GM12878 (cell line): ENCODE data around the gene AP1M1. TPM values are rescaled to one million over a fixed set of nuclear protein-coding genes. Genes with fewer than 3 reads are reported as not detected.
A peak's percentile ranks its signal among the peaks of the same experiment; 100 is the strongest.

ENCODE experiments used
- ATAC-seq: fragments of 200-7000 bp; cut with Tn5 transposase; 3 replicates; pipeline ENCODE4 v1.9.1; 2020; ENCODE audit warnings: mild to moderate bottlenecking, moderate library complexity
- BruUV-seq: library from RNA; stranded (reverse); fragments of 400-500 nt; replicated peaks from 2 replicates; lab custom pipeline; 2021; lab: Mats Ljungman, UMichigan
- CTCF ChIA-PET: fragments of 300-600 bp; sonication (Branson Sonifier 250); formaldehyde crosslinking; extraction: SDS; loops from one replicate; lab custom pipeline; 2021; ENCODE audit warnings: inconsistent platforms; lab: Yijun Ruan, JAX
- POLR2A ChIA-PET: fragments of 350-600 bp; formaldehyde crosslinking; extraction: SDS; loops from one replicate; lab custom pipeline; 2021; ENCODE audit warnings: inconsistent platforms; lab: Charles Lee
- RAD21 ChIA-PET: fragments of 300-600 bp; sonication (Branson Sonifier 250); formaldehyde crosslinking; loops from one replicate; lab custom pipeline; 2023; ENCODE audit warnings: antibody characterized with exemption; ENCODE audit not compliant: unreplicated experiment; lab: Charles Lee
- SMC1A ChIA-PET: fragments of 300-600 bp; sonication (Branson Sonifier 250); formaldehyde crosslinking; loops from one replicate; lab custom pipeline; 2023; ENCODE audit not compliant: unreplicated experiment, uncharacterized antibody; lab: Charles Lee
- DNase-seq: peaks from one replicate; pipeline ENCODE4 v3.0.0-alpha.2; 2011; ENCODE audit warnings: low read depth, low spot score
- FAIRE-seq: peaks from 3 replicates; lab custom pipeline; 2011; peaks lifted over from hg19 to GRCh38; lab: Jason Lieb, UNC
- H2AFZ ChIP-seq: 2 replicates; pipeline ENCODE4 v1.6.0; 2011; ENCODE audit warnings: low read depth, low read length, control low read depth; ENCODE audit not compliant: control insufficient read depth
- H3K27ac ChIP-seq: 2 replicates; pipeline ENCODE4 v1.5.1; 2011; ENCODE audit warnings: control low read depth; ENCODE audit not compliant: control insufficient read depth, insufficient read depth
- H3K27me3 ChIP-seq, 2 experiments: replicated peaks in 1 of 2; 2 replicates each; pipeline versions ENCODE4 v1.6.0 to v1.6.1; 2011; ENCODE audit warnings: low read length in 1 of 2; ENCODE audit not compliant: control insufficient read depth in 2 of 2, insufficient read depth in 2 of 2
- H3K36me3 ChIP-seq, 2 experiments: 2 replicates each; pipeline ENCODE4 v1.5.1; 2011; ENCODE audit warnings: low read length in 1 of 2; ENCODE audit not compliant: control insufficient read depth in 2 of 2, insufficient read depth in 2 of 2
- H3K4me1 ChIP-seq: 2 replicates; pipeline ENCODE4 v1.6.1; 2011; ENCODE audit warnings: mild to moderate bottlenecking, low read length, moderate library complexity, mixed read lengths; ENCODE audit not compliant: control insufficient read depth, insufficient read depth
- H3K4me2 ChIP-seq: 2 replicates; pipeline ENCODE4 v1.6.0; 2011; ENCODE audit warnings: control low read depth; ENCODE audit not compliant: control insufficient read depth, insufficient read depth
- H3K4me3 ChIP-seq: fragments of 200-600 bp; sonication (generic); 2 replicates; pipeline ENCODE4 v1.5.1; 2016
- H3K79me2 ChIP-seq: 2 replicates; pipeline ENCODE4 v1.6.0; 2011; ENCODE audit warnings: low read length; ENCODE audit not compliant: control insufficient read depth, insufficient read depth
- H3K9ac ChIP-seq: 2 replicates; pipeline ENCODE4 v1.8.0; 2011; ENCODE audit warnings: low read length, control low read depth, mixed read lengths; ENCODE audit not compliant: control insufficient read depth, insufficient read depth
- H3K9me3 ChIP-seq: replicated peaks from 3 replicates; pipeline ENCODE4 v1.5.1; 2011; ENCODE audit warnings: mild to moderate bottlenecking, low read length; ENCODE audit not compliant: control insufficient read depth, insufficient read depth
- H4K20me1 ChIP-seq: 2 replicates; pipeline ENCODE4 v1.6.0; 2011; ENCODE audit not compliant: control insufficient read depth, insufficient read depth
- CHD1 ChIP-seq: IDR thresholded peaks from 2 replicates; pipeline ENCODE4 v1.6.1; 2012; ENCODE audit warnings: low read depth, low read length, improper control_type of control experiment
- CUX1 ChIP-seq: IDR thresholded peaks from 2 replicates; pipeline ENCODE4 v1.6.1; 2012; ENCODE audit warnings: improper control_type of control experiment, low read depth, low read length; ENCODE audit not compliant: insufficient replicate concordance
- JUND ChIP-seq: IDR thresholded peaks from 2 replicates; pipeline ENCODE4 v1.6.1; 2012; ENCODE audit warnings: low read depth, mild to moderate bottlenecking, low read length, improper control_type of control experiment, moderate library complexity
- KLF5 ChIP-seq: fragments of 450-650 bp; IDR thresholded peaks from 2 replicates; pipeline ENCODE4 v1.6.1; 2014; ENCODE audit warnings: mild to moderate bottlenecking; ENCODE audit not compliant: partially characterized antibody
- MAX ChIP-seq: IDR thresholded peaks from 2 replicates; pipeline ENCODE4 v1.6.1; 2012; ENCODE audit warnings: low read depth, low read length, improper control_type of control experiment
- NR2C1 ChIP-seq: fragments of 450-650 bp; IDR thresholded peaks from 2 replicates; pipeline ENCODE4 v1.6.1; 2017; ENCODE audit warnings: antibody characterized with exemption, mild to moderate bottlenecking, moderate library complexity
- POLR2A ChIP-seq: IDR thresholded peaks from 2 replicates; pipeline ENCODE4 v1.6.1; 2011; ENCODE audit warnings: low read depth, mild to moderate bottlenecking, low read length
- POLR2AphosphoS2 ChIP-seq: IDR thresholded peaks from 2 replicates; pipeline ENCODE4 v1.6.1; 2011; ENCODE audit warnings: low read depth, mild to moderate bottlenecking, low read length, improper control_type of control experiment, moderate library complexity
- POLR2AphosphoS5 ChIP-seq: IDR thresholded peaks from 2 replicates; pipeline ENCODE4 v1.6.1; 2011; ENCODE audit warnings: mild to moderate bottlenecking, low read length, inconsistent platforms
- RAD21 ChIP-seq: IDR thresholded peaks from 2 replicates; pipeline ENCODE4 v1.6.1; 2011; ENCODE audit warnings: mild to moderate bottlenecking, low read depth, low read length, moderate library complexity; ENCODE audit not compliant: insufficient read depth
- RELA ChIP-seq: fragments of 450-650 bp; IDR thresholded peaks from 2 replicates; pipeline ENCODE4 v1.8.0; 2014; ENCODE audit warnings: borderline replicate concordance; ENCODE audit not compliant: partially characterized antibody
- SREBF2 ChIP-seq: IDR thresholded peaks from 2 replicates; pipeline ENCODE4 v1.6.1; 2012; ENCODE audit warnings: mild to moderate bottlenecking, low read length
- WGBS: methylation state at CpG from one replicate; pipeline ENCODE4 v1.1.6; 2016; ENCODE audit warnings: low lambda C conversion rate; ENCODE audit not compliant: insufficient replicate concordance, insufficient coverage; ENCODE audit errors: missing lambda C conversion rate; 5-methylcytosine and 5-hydroxymethylcytosine counted together
- in situ Hi-C: fragments of 300-500 bp; cut with MboI; formaldehyde crosslinking; loops from 9 replicates; pipeline ENCODE4 v1.14.3; 2018; ENCODE audit warnings: mixed read lengths
- intact Hi-C: fragments of 100-400 bp; cut with micrococcal nuclease; formaldehyde crosslinking; loops from one replicate; pipeline ENCODE4 v1.14.2; 2022; ENCODE audit not compliant: unreplicated experiment
- polyA plus RNA-seq, 11 experiments: library from polyadenylated mRNA; depleted of rRNA in 4 of 11; unstranded in 6 of 11; stranded (reverse) in 5 of 11; fragments of >200 nt; fragmentation: Nextera tagmentation in 4 of 11; fragmentation: Illumina TruSeq in 1 of 11; extraction: Ambion mirVana in 4 of 11; extraction: Trizol in 1 of 11; gene quantifications; 1 replicate in 1 of 11; 2 replicates in 10 of 11; pipeline versions ENCODE4 v1.2.1 to v1.2.3, GENCODE V29; 2011 to 2016; ENCODE audit warnings: inconsistent platforms in 2 of 11, missing spikeins in 2 of 11, low read depth in 1 of 11
- total RNA-seq, 4 experiments: library from RNA; depleted of rRNA in 3 of 4; stranded (reverse); fragments of >200 nt in 3 of 4; fragmentation: Illumina TruSeq in 1 of 4; extraction: Trizol in 1 of 4; gene quantifications; 2 replicates each; pipeline versions ENCODE4 v1.2.1 to v1.2.3, GENCODE V29; 2013 to 2021

The AP1M1 gene
- total and polyA plus RNA-seq, 10 of the 15 experiments (the other 5 are each of a cell fraction or from before 2014, with no cell fraction given) = 1.0 to 116 (median 44.7) TPM

GRCh38 chr19:16157601-16158000 lies 40.1 kb upstream of the AP1M1 start:
- H3K27ac ChIP-seq = no peak overlapping the region
- peaks cover 4% of the 10 kb centered on the region for H3K79me2 ChIP-seq
- no peak overlapping the region for H3K4me3 ChIP-seq
- H3K9me3 ChIP-seq = no peaks in the 10 kb centered on the region; the same call in 2 of the 3 replicates
- ChIA-PET SMC1A (interaction anchor here (1.0 to 5.6 kb wide), 3 partner anchors 9 to 17 kb away, joined by 3 to 33 read pairs (median 4); partner anchors contain the start of gene HSH2D), CTCF (no interaction called here), RAD21 (interaction anchor here (1.1 kb wide), 1 partner anchor 85 kb away, joined by 3 read pairs; no protein-coding TSS in a partner anchor)
- intact Hi-C loops = no loop called here
- no peaks in the 10 kb centered on the region for H3K27me3 ChIP-seq
- H3K4me1 ChIP-seq = peaks cover 43% of the 10 kb centered on the region
- peaks cover 33 to 38% of the 10 kb centered on the region in 2 experiments for H3K36me3 ChIP-seq
- 96% methylated on average over 10 of the region's 10 CpGs for WGBS
- H2AFZ ChIP-seq = no peak overlapping the region
- ATAC-seq (no peak), DNase-seq (no peak)
- no peak overlapping the region for H3K4me2 ChIP-seq
- TF ChIP-seq KLF5 (no peak), POLR2A (0 out of 2 replicates have a peak, but pooled peaks have one; percentile 60), POLR2AphosphoS5 (0 out of 2 replicates have a peak, but pooled peaks have one; percentile 58), RELA (no peak), POLR2AphosphoS2 (0 out of 2 replicates have a peak, but pooled peaks have one; percentile 30)
- TF ChIP-seq, all 136 proteins: peak for 3
- POLR2A ChIA-PET = interaction anchor here (2.0 kb wide), 1 partner anchor 12 kb away, joined by 18 read pairs; no protein-coding TSS in a partner anchor
- Histone ChIP-seq H4K20me1 (peaks cover 3% of the 10 kb centered on the region; the same call in 1 of the 2 replicates), H3K9ac (no peak overlapping the region)
- in situ Hi-C loops = no loop called here
- no peak for FAIRE-seq
- BruUV-seq = no TSS peak

- ATAC-seq (no peak), DNase-seq (no peak), FAIRE-seq (peak; percentile 7)
- Histone ChIP-seq H3K4me1 (peaks cover 24% of the 10 kb centered on the region), H2AFZ (no peak overlapping the region), H4K20me1 (peaks cover 3% of the 10 kb centered on the region; the same call in 1 of the 2 replicates), H3K9ac (no peak overlapping the region), H3K4me2 (no peak overlapping the region), H3K9me3 (no peaks in the 10 kb centered on the region; the same call in 2 of the 3 replicates), H3K79me2 (no peaks in the 10 kb centered on the region), H3K4me3 (no peak overlapping the region), H3K27me3 (no peaks in the 10 kb centered on the region), H3K36me3 (peaks cover 17 to 24% of the 10 kb centered on the region in 2 experiments), H3K27ac (no peak overlapping the region)
- in situ Hi-C loops = no loop called here
- intact Hi-C loops = no loop called here
- no TSS peak for BruUV-seq
- ChIA-PET RAD21 (no interaction called here), POLR2A (interaction anchor here (0.6 to 0.8 kb wide), 3 partner anchors 25 to 89 kb away, joined by 3 to 5 read pairs (median 4); no protein-coding TSS in a partner anchor), SMC1A (interaction anchor here (1.2 kb wide), 1 partner anchor 15 kb away, joined by 3 read pairs; no protein-coding TSS in a partner anchor), CTCF (no interaction called here)
- 97% methylated on average over 5 of the region's 5 CpGs for WGBS
- TF ChIP-seq CHD1 (no peak), MAX (no peak), RAD21 (no peak), NR2C1 (no peak), JUND (no peak), CUX1 (no peak), SREBF2 (no peak)
Observed at GRCh38 chr19:16159655-16160054, 38.1 kb upstream of the AP1M1 start.
